SIG-M5 (cell line): ENCODE results near the gene VWA5B1.

Experiments
- DNase-seq: peaks from one replicate; lab custom pipeline; 2025; lab: John Stamatoyannopoulos, UW

VWA5B1 gene

DNA sequence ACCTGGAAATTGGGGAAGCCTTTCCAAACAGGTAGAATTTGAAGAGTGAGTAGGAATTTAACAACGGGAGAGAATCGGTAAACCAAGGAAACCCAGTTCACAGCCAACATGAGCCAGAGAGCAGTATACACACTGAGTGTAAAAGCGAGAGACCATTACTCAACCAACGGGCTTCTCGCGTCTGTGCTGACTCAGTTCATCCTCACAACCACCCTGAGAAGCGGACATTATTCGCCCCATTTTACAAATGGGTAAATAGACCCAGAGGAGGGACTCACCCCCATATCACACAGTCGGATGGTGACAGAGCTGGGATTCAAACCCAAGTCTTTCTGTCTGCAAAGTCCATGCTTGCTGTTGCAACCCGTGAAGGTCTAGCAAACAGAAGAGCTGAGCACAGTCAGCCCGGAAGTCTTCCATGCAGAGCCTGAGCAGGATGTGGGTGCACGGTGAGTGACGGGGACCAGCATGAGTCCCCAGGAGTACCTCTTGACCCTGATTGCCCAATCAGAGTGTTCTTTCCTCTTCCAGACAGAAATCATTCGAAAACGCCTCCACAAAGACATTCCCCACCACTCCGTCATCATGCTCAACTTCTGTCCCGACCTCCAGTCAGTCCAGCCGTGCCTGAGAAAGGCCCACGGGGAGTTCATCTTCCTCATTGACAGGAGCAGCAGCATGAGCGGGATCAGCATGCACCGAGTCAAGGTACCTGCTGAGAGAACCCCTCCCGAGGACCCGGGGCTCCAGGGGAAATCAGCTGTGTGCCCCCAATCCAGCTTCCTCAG, 32.3 kb downstream of the VWA5B1 start:
- no peak for DNase-seq

DNA sequence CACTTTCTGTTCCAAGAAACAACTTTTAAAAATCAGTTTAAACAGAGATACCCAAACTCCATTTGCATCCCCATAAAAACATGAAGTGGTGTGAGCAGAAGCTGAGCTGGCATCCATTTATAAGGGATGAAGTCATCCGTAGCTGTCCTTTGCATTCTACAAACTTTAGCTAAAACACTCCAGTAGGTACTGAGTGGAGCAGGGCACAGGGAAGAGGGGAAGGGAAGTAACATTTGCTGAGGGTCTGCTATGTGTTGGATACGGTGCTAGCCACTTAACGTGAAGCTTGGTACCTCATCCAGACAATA, 32.9 kb downstream of the VWA5B1 start:
- DNase-seq, result no peak

- no peak for DNase-seq
Measured at GRCh38 chr1:20324704-20325406, 34.2 kb downstream of the VWA5B1 start.

GRCh38 chr1:20325407-20325843, 34.8 kb downstream of the VWA5B1 start:
- DNase-seq, result no peak

GRCh38 chr1:20325844-20326420, 35.3 kb downstream of the VWA5B1 start:
- DNase-seq, result no peak

GRCh38 chr1:20327467-20327866, 36.8 kb downstream of the VWA5B1 start:
- no peak for DNase-seq

GRCh38 chr1:20328201-20328600, 37.5 kb downstream of the VWA5B1 start:
- DNase-seq, result no peak

DNA sequence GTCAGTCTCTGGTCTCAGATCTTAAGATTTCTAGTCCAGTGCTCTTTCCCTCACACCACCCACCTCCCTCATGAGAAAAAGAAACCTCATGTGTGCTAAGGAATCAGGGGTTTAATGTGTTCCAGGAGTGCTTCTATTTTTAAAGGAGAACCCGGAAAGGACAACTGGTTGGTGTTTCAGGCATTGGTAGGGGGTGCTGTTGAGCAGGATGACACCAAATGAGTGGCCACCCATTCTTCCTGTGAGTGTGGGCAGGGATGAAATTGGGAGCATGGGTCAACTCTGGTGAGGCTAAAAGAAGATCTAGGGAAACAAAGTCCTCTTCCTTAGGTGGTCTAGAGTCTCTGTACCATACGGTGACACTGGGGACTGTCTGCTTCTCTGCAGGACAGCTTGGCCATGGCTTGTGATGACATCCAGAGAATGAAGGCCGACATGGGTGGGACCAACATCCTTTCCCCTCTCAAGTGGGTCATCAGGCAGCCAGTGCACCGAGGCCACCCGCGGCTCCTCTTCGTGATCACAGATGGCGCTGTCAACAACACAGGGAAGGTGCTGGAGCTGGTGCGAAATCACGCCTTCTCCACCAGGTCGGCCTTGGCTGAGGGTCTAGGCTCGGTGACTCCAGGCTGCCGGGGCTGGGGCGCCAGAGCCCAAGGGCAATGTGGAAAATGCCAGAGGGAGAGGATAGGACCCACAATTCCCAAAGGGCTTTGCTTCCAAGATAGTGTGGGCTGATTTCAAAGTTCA, 39.3 kb downstream of the VWA5B1 start:
- DNase-seq, result no peak

GRCh38 chr1:20334103-20334502, 43.4 kb downstream of the VWA5B1 start:
- DNase-seq, result no peak

DNA sequence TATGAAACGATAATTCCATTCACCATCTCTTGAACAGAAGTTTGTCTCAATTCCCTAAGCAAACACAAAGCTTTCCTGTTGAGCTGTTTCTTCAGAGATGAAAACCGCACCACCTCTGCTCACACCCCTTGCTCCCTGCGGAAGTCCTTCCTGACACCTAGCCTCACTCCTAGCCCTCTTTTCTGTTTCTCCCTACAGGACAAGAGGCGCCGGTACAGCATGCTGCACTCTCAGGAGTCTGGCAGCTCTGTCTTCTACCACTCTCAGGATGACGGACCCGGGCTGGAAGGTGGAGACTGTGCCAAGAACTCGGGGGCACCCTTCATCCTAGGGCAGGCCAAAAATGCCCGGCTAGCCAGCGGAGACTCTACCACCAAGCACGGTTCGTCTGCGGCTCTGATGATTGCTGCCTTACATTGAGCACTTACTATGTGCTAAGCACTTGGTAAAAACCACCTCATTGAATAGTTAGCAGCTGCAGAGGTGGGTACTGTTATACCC, 45.5 kb downstream of the VWA5B1 start:
- DNase-seq, result no peak

GRCh38 chr1:20337581-20337980, 46.9 kb downstream of the VWA5B1 start:
- no peak for DNase-seq

- no peak for DNase-seq
Measured at GRCh38 chr1:20339811-20340457, 49.3 kb downstream of the VWA5B1 start.

DNA sequence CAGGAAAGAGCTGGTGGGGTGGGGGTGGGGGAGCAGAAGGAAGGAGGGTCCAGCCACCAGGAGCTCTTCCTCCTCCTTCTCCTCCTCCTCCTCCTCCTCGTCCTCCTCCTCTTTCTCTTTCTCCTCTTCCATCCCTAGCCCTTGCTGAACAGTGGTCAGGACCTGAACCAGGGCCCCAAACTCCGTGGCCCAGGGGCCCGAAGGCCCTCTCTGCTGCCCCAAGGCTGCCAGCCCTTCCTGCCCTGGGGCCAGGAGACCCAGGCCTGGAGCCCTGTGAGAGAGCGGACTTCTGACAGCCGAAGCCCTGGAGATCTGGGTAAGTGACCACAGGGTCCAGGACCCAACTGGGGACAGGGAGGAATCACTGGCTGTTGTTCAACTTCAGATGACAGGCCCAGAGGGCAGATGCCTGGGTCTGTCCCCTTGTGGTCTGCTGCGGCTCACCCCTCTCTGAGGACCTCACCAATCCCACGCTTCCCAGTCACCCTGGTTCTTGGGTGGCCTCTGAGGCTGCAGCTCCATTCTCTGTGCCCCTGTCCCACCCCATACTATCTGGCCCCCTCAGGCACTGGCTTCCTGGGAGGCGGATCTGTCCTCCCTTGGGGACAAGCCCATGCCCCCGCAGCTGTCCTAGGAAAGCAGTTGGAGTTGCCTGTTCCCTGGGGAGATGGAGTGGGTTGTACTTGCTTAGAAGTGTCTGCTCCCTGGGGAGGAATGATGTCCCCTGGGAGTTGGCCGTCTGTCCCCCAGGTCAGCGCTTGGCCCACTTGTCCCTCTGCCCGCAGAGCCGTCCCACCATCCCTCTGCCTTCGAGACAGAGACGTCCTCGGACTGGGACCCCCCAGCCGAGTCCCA, 51.8 kb downstream of the VWA5B1 start:
- DNase-seq, result no peak

DNA sequence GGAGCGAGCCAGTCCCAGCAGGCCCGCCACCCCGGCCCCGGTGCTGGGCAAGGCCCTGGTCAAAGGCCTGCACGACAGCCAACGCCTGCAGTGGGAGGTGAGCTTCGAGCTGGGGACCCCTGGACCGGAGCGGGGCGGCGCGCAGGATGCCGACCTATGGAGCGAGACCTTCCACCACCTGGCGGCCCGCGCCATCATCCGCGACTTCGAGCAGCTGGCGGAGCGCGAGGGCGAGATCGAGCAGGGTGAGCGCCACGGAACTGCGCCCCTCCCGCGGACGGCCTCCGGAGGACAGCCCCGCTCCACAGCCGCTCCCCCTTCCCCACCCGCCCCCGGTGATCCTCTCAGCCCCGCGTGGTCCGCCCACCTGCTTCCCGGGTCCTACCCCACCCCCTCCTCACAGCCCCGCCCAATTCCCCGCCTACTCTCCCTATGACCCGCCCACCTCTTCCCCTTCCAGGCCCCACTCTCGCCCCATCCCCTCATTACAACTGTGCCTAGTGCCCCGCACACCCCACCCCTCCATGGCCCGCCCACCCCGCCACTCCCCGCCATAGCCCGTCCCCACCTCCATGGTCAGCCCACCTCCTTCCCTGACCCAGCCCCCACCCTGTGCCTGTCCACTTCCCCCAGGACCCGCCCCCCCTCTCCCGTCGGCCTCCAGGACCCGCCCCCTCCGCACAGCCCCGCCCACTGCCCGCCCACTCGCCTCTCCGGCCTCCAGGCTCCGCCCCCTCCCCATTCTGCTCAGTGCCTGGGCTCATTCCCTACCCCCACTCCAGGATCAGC, 52.7 kb downstream of the VWA5B1 start:
- no peak for DNase-seq

DNA sequence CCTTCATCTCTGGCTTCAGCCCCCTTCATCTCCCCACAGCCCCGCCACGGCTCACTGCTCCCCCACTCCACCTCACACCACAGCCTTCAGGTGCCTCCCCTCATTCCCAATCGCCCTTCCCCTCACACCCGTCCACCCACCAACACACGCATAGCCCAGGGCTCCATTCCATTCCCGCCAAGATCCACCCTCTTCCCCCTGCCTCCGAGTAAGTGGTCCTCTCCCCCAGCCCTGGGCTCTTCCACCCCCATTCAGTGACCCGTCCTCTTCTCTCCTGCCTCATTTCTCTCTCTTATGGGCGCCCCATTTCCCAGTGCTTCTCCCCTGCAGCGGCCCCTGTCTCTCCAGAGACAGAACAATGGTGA, 53.2 kb downstream of the VWA5B1 start:
- no peak for DNase-seq

GRCh38 chr1:20344738-20345137, 54.1 kb downstream of the VWA5B1 start:
- DNase-seq, result no peak

GRCh38 chr1:20345419-20345818, 54.7 kb downstream of the VWA5B1 start:
- no peak for DNase-seq

DNA sequence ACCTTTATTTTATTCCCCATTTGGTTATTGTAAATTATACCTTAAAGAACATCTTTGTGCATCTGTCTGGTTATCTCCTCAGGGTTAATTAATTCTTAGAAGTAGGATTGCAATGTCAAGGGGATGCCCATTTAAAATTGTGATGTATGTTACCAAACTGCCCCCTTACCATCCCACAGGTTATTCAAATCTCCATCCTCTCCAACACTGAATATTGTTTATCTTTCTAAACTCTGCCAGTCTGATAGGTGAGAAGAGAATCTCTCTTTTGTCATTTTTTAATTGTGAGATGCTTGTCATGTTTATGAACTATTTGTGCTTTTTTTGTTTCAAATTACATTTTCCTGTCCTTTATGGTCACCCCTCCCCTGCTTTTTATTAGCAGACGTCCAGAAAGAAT, 55.8 kb downstream of the VWA5B1 start:
- no peak for DNase-seq

GRCh38 chr1:20347699-20348098, 57.0 kb downstream of the VWA5B1 start:
- DNase-seq, result no peak

DNA sequence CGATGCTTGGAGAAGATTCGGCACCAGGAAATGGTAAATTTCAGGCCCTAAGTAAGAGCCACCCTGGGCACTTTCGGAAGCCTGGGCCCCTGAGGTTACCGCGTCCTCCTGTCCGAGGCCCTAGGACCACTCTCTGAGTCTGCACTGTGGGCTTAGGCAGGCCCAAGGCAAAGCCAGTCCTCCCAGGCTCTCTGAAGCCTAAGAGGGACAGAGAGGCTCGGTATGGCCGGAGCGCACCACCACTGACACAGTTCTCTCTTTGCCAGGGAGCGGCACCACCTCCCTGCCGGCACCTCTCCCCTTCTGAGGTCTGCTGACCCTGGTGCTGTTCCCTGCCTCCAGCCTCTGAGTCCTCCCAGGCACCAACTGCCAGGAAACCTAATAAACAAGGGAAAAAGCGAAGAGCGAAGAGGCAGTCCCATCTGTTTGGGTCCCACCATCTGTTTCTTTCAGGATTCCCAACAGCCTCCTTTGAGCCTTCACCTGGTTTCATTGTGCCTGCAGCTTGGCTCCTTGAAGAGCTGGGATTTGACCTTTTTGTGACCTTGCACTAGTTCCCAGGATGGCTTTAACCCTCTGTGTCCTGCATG, 57.7 kb downstream of the VWA5B1 start:
- DNase-seq, result no peak
